Measurements from ENCODE around the gene TUB.

- TF ChIP-seq CTCF (IDR thresholded peaks at IDR 0.05 in 8 of 11, conservative IDR thresholded peaks at IDR 0.05 in 3 of 11) (no peak), POLR2A (IDR thresholded peaks at IDR 0.05) (no peak), POLR2AphosphoS5 (IDR thresholded peaks at IDR 0.05) (no peak)
Measured at GRCh38 chr11:8038811-8039529, 42.0 kb upstream of the TUB start.

All from spleen (tissue), 7 donors.